Mucosa of gallbladder (tissue), 1 donor: ENCODE results near the gene KCNG2. TPM values are rescaled to one million over a fixed set of nuclear protein-coding genes. Genes with fewer than 3 reads are reported as not detected.

Source experiments
- DNase-seq: peaks from one replicate; pipeline ENCODE4 v3.0.0-alpha.2; 2020; ENCODE audit warnings: low spot score
- total RNA-seq: library from RNA; stranded (reverse); gene quantifications from one replicate; pipeline ENCODE4 v1.2.1, GENCODE V29; 2021
- donor health status: DM: no; HTN: no; CAD: no.

Gene KCNG2
- total RNA-seq, 1 donor from 2014 or later: not detected

GRCh38 chr18:79784965-79785770, 12.6 kb upstream of the KCNG2 start:
- DNase-seq: no peak

- no peak for DNase-seq
Measured at GRCh38 chr18:79785831-79786230, 11.9 kb upstream of the KCNG2 start.

GRCh38 chr18:79786304-79786703, 11.4 kb upstream of the KCNG2 start:
- no peak for DNase-seq

- no peak for DNase-seq
Measured at GRCh38 chr18:79786786-79787526, 10.8 kb upstream of the KCNG2 start.

GRCh38 chr18:79787527-79787864, 10.2 kb upstream of the KCNG2 start:
- no peak for DNase-seq

GRCh38 chr18:79787865-79788733, 9.6 kb upstream of the KCNG2 start:
- DNase-seq: no peak

GRCh38 chr18:79788734-79789085, 9.0 kb upstream of the KCNG2 start:
- no peak for DNase-seq

GRCh38 chr18:79789091-79789891, 8.4 kb upstream of the KCNG2 start:
- DNase-seq: no peak

- DNase-seq: no peak
Measured at GRCh38 chr18:79789901-79790890, 7.5 kb upstream of the KCNG2 start.

- DNase-seq: peak; percentile 29
Measured at GRCh38 chr18:79790996-79791972, 6.5 kb upstream of the KCNG2 start.

- no peak for DNase-seq
Measured at GRCh38 chr18:79792096-79792987, 5.4 kb upstream of the KCNG2 start.

- no peak for DNase-seq
Measured at GRCh38 chr18:79792988-79793355, 4.8 kb upstream of the KCNG2 start.

- DNase-seq: no peak
Measured at GRCh38 chr18:79794846-79795245, 2.9 kb upstream of the KCNG2 start.

GRCh38 chr18:79795446-79795845, 2.3 kb upstream of the KCNG2 start:
- no peak for DNase-seq

- DNase-seq: no peak
Measured at GRCh38 chr18:79796016-79796415, 1.7 kb upstream of the KCNG2 start.

GRCh38 chr18:79796531-79797405, 970 bp upstream of the KCNG2 start:
- DNase-seq: no peak

- DNase-seq: no peak
Measured at GRCh38 chr18:79798346-79798998, 734 bp downstream of the KCNG2 start.
